Measurements from ENCODE around the gene NAPG.
"Not testable (repeated sequence)": the region's sequence is repeated elsewhere in the genome, so short reads cannot be mapped to it uniquely, and the experiment has no call there.

NAPG gene

DNA sequence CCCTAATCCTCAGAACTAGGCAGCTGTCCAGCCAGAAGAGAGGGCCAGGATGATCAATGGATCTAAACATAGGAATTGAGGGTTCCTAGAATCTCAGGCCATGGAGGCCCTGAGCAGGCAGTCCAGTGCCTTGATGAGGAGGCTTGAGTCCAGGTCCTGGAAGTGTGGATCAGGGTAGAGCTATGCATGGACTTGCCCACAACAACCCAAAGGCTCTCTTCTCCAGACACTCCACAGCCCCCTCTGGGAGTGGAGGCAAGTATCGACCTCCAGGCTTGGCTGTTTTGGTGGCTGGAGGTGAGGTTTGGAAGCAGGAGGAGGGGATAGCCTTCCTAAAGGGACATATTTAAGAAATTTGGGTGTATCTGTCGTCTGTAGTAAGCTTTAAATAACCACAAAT is 45.7 kb downstream of the NAPG start:
- no peaks in the 10 kb centered on the region for H3K4me1 ChIP-seq (ENCODE audit: control insufficient read depth, insufficient read depth, low read length)
- no peak overlapping the region for H3K4me3 ChIP-seq (ENCODE audit: low read depth, low read length)
- no peaks in the 10 kb centered on the region for H3K36me3 ChIP-seq (ENCODE audit: control insufficient read depth, insufficient read depth, low read length)
- no peaks in the 10 kb centered on the region for H3K9me3 ChIP-seq (ENCODE audit: control insufficient read depth, insufficient read depth, low read length)
- no peaks in the 10 kb centered on the region for H3K27me3 ChIP-seq (ENCODE audit: control insufficient read depth, insufficient read depth, low read length)
- H3K9ac ChIP-seq (ENCODE audit: low read depth, low read length) = no peak overlapping the region

DNA sequence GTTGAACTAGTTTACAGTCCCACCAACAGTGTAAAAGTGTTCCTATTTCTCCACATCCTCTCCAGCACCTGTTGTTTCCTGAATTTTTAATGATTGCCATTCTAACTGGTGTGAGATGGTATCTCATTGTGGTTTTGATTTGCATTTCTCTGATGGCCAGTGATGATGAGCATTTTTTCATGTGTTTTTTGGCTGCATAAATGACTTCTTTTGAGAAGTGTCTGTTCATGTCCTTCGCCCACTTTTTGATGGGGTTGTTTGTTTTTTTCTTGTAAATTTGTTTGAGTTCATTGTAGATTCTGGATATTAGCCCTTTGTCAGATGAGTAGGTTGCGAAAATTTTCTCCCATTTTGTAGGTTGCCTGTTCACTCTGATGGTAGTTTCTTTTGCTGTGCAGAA is 47.4 kb downstream of the NAPG start:
- H3K9me3 ChIP-seq (ENCODE audit: control insufficient read depth, insufficient read depth, low read length); H3K4me1 ChIP-seq (ENCODE audit: control insufficient read depth, insufficient read depth, low read length); H3K36me3 ChIP-seq (ENCODE audit: control insufficient read depth, insufficient read depth, low read length); H3K4me3 ChIP-seq (ENCODE audit: low read depth, low read length); H3K27me3 ChIP-seq (ENCODE audit: control insufficient read depth, insufficient read depth, low read length); H3K9ac ChIP-seq (ENCODE audit: low read depth, low read length): not testable (repeated sequence)

DNA sequence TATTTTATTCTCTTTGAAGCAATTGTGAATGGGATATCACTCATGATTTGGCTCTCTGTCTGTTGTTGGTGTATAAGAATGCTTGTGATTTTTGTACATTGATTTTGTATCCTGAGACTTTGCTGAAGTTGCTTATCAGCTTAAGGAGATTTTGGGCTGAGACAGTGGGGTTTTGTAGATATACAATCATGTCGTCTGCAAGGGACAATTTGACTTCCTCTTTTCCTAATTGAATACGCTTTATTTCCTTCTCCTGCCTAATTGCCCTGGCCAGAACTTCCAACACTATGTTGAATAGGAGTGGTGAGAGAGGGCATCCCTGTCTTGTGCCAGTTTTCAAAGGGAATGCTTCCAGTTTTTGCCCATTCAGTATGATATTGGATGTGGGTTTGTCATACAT is 48.6 kb downstream of the NAPG start:
- not testable (repeated sequence) for H3K9me3 ChIP-seq (ENCODE audit: control insufficient read depth, insufficient read depth, low read length); H3K4me3 ChIP-seq (ENCODE audit: low read depth, low read length); H3K4me1 ChIP-seq (ENCODE audit: control insufficient read depth, insufficient read depth, low read length); H3K27me3 ChIP-seq (ENCODE audit: control insufficient read depth, insufficient read depth, low read length); H3K36me3 ChIP-seq (ENCODE audit: control insufficient read depth, insufficient read depth, low read length); H3K9ac ChIP-seq (ENCODE audit: low read depth, low read length)

DNA sequence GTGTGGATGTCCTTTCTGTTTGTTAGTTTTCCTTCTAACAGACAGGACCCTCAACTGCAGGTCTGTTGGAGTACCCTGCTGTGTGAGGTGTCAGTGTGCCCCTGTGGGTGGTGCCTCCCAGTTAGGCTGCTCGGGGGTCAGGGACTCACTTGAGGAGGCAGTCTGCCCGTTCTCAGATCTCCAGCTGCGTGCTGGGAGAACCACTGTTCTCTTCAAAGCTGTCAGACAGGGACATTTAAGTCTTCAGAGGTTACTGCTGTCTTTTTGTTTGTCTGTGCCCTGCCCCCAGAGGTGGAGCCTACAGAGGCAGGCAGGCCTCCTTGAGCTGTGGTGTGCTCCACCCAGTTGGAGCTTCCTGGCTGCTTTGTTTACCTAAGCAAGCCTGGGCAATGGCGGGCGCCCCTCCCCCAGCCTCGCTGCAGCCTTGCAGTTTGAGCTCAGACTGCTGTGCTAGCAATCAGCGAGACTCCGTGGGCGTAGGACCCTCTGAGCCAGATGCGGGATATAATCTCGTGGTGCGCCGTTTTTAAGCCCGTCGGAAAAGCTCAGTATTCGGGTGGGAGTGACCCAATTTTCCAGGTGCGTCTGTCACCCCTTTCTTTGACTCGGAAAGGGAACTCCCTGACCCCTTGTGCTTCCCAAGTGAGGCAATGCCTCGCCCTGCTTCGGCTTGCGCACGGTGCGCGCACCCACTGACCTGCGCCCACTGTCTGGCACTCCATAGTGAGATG is 52.2 kb downstream of the NAPG start:
- H3K4me1 ChIP-seq (ENCODE audit: control insufficient read depth, insufficient read depth, low read length); H3K36me3 ChIP-seq (ENCODE audit: control insufficient read depth, insufficient read depth, low read length); H3K9me3 ChIP-seq (ENCODE audit: control insufficient read depth, insufficient read depth, low read length); H3K9ac ChIP-seq (ENCODE audit: low read depth, low read length); H3K27me3 ChIP-seq (ENCODE audit: control insufficient read depth, insufficient read depth, low read length); H3K4me3 ChIP-seq (ENCODE audit: low read depth, low read length): not testable (repeated sequence)

DNA sequence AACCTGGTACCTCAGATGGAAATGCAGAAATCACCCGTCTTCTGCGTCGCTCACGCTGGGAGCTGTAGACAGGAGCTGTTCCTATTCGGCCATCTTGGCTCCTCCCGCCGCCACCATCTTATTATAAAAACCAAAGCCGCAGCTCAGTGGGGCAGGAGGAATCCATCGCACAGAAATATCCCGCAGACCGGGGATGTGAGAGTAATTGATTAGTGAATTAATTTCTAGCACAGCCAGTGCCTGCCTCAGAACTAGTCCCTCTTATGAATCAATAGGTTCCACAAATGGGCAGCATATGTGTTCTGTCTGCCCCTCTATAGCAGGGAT is 52.7 kb downstream of the NAPG start:
- not testable (repeated sequence) for H3K9me3 ChIP-seq (ENCODE audit: control insufficient read depth, insufficient read depth, low read length); H3K4me1 ChIP-seq (ENCODE audit: control insufficient read depth, insufficient read depth, low read length); H3K9ac ChIP-seq (ENCODE audit: low read depth, low read length); H3K27me3 ChIP-seq (ENCODE audit: control insufficient read depth, insufficient read depth, low read length); H3K36me3 ChIP-seq (ENCODE audit: control insufficient read depth, insufficient read depth, low read length); H3K4me3 ChIP-seq (ENCODE audit: low read depth, low read length)

DNA sequence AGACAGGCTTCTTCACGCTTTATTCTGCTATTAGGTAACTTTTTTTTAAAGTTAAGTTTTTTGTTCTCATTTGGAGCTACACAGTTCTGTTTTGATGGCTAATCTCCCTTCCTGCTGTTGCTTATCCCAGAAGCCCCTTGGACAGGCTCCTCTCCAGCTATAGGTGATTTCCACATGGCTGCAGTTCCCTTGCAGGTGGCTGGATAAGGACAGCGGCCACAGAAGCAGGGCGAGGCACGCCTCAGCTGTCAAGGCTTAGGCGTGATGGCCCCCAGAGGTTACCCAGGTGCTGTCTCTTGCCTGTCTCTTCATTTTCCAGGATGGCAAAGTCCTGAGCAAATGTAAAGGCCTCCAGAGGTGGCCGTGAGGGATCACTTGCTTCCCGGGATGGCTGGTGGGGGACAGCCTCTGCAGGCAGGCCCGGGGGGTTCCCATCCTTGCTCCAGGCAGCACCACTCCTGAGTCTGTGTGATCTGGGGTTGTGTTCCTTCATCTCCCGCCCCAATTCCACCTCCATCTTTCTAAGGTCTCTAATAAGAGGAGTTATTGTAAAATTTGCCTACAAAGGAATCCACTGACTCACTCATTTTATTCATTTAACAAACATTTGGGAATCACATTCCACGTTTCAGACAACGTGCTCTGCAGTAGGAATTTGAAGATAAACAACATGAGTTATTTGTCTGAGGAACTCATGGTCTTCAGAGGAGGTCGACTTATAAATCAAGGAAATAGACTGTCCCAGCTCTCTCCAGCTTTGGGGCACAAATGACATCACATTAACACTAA is 53.4 kb downstream of the NAPG start:
- Histone ChIP-seq H3K9me3 (ENCODE audit: control insufficient read depth, insufficient read depth, low read length) (peaks cover 6% of the 10 kb centered on the region), H3K4me1 (ENCODE audit: control insufficient read depth, insufficient read depth, low read length) (no peaks in the 10 kb centered on the region), H3K27me3 (ENCODE audit: control insufficient read depth, insufficient read depth, low read length) (no peaks in the 10 kb centered on the region), H3K4me3 (ENCODE audit: low read depth, low read length) (no peak overlapping the region), H3K36me3 (ENCODE audit: control insufficient read depth, insufficient read depth, low read length) (peaks cover 4% of the 10 kb centered on the region), H3K9ac (ENCODE audit: low read depth, low read length) (no peak overlapping the region)

DNA sequence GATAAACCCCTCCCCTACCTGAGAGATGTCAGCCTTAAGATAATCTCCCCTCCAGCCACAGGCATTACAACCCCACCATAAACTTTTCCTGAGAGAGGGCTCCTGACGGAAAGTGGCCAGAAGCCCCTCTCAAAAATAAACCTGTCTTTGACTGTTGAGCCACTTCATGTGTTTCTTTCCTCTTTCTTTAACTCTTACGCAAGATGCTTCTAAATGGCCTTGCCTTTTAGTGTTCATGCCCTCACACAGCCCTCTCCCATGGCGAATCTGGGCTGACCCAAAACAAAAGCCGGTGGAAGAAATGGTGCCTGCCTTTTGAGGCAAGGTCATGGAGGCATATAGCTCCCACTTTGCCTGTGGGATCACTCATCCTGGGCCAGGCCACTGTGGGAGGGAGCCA is 54.4 kb downstream of the NAPG start:
- H3K9me3 ChIP-seq (ENCODE audit: control insufficient read depth, insufficient read depth, low read length) = peaks cover 6% of the 10 kb centered on the region
- H3K27me3 ChIP-seq (ENCODE audit: control insufficient read depth, insufficient read depth, low read length) = no peaks in the 10 kb centered on the region
- peaks cover 4% of the 10 kb centered on the region for H3K36me3 ChIP-seq (ENCODE audit: control insufficient read depth, insufficient read depth, low read length)
- H3K4me1 ChIP-seq (ENCODE audit: control insufficient read depth, insufficient read depth, low read length) = no peaks in the 10 kb centered on the region
- H3K4me3 ChIP-seq (ENCODE audit: low read depth, low read length) = no peak overlapping the region
- H3K9ac ChIP-seq (ENCODE audit: low read depth, low read length) = no peak overlapping the region

DNA sequence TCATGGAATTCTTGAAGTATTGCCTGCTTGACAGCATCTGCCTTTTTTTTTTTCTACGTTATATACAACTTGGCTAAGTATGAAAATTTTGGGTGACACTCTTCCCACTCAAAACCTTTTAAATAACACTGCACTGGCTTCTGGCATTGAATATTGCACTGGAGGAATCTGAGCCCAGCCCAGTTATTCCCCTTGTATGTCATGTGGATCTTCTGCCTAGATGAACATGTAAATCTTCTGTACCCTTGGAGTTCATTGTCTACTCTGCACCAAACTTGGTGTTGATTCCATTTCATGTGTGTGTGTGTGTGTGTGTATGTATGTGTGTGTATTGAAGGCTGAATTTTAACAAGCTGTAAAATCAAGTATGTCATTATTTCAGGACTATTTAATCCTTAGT is 59.4 kb downstream of the NAPG start:
- no peaks in the 10 kb centered on the region for H3K27me3 ChIP-seq (ENCODE audit: control insufficient read depth, insufficient read depth, low read length)
- H3K9me3 ChIP-seq (ENCODE audit: control insufficient read depth, insufficient read depth, low read length) = no peaks in the 10 kb centered on the region
- H3K9ac ChIP-seq (ENCODE audit: low read depth, low read length) = no peak overlapping the region
- H3K4me1 ChIP-seq (ENCODE audit: control insufficient read depth, insufficient read depth, low read length) = no peaks in the 10 kb centered on the region
- no peak overlapping the region for H3K4me3 ChIP-seq (ENCODE audit: low read depth, low read length)
- H3K36me3 ChIP-seq (ENCODE audit: control insufficient read depth, insufficient read depth, low read length) = no peaks in the 10 kb centered on the region

DNA sequence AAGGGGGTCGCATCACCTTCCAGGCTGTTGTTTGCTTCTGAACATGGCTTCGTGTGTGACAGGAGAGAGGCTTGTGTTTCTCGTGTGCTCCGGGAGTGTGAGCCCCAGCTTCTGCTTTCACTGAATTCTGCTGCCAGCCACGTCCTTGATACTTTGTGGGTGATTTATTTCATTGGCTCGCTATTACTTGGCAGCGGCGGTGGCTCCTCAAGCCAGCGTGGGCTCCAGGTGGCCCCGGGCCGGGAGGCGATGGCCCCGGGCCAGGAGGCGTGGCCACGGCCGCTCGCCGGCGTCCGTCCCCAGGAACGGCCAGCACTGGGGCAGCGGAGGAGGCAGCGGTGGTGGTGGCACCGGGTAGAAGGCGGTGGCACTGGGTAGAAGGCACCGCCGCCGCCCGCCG is 63.1 kb downstream of the NAPG start:
- H3K4me3 ChIP-seq (ENCODE audit: low read depth, low read length) = no peak overlapping the region
- H3K36me3 ChIP-seq (ENCODE audit: control insufficient read depth, insufficient read depth, low read length) = no peaks in the 10 kb centered on the region
- no peaks in the 10 kb centered on the region for H3K27me3 ChIP-seq (ENCODE audit: control insufficient read depth, insufficient read depth, low read length)
- no peaks in the 10 kb centered on the region for H3K9me3 ChIP-seq (ENCODE audit: control insufficient read depth, insufficient read depth, low read length)
- H3K9ac ChIP-seq (ENCODE audit: low read depth, low read length) = no peak overlapping the region
- H3K4me1 ChIP-seq (ENCODE audit: control insufficient read depth, insufficient read depth, low read length) = no peaks in the 10 kb centered on the region

DNA sequence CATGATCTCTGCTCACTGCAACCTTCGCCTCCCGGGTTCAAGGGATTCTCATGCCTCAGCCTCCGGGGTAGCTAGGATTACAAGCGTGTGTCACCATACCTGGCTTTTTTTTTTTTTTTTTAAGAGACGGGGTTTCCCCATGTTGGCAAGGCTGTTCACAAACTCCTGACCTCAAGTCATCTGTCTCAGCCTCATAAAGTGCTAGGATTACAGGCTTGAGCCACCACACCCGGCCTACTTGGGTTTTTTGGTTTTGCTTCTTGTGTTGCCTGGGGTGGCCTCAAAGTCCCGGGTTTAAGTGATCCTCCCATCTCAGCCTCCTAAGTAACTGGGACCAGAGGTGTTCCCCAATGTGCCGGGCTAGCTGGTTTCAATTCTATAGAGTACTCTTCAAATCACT is 64.6 kb downstream of the NAPG start:
- Histone ChIP-seq H3K27me3 (ENCODE audit: control insufficient read depth, insufficient read depth, low read length) (no peaks in the 10 kb centered on the region), H3K9ac (ENCODE audit: low read depth, low read length) (no peak overlapping the region), H3K4me3 (ENCODE audit: low read depth, low read length) (no peak overlapping the region), H3K9me3 (ENCODE audit: control insufficient read depth, insufficient read depth, low read length) (no peaks in the 10 kb centered on the region), H3K4me1 (ENCODE audit: control insufficient read depth, insufficient read depth, low read length) (no peaks in the 10 kb centered on the region), H3K36me3 (ENCODE audit: control insufficient read depth, insufficient read depth, low read length) (no peaks in the 10 kb centered on the region)

DNA sequence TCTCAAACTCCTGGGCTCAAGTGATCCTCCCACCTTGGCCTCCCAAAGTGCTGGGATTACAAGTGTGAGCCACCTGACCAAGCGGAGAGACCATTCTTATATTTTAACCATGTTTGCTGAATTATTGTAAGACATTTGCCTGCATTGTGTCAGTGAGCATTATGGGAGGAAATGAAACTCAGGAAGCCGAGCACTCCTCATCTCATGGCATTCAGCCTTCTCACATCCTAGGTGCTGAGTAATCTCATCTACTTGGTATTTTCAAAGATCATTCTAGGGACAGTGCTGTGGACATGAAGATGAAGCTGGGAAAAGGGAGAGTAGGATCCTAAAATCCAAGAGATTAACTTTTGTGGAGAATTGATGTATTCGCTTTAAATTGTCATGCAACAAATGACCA is 66.1 kb downstream of the NAPG start:
- Histone ChIP-seq H3K27me3 (ENCODE audit: control insufficient read depth, insufficient read depth, low read length) (no peaks in the 10 kb centered on the region), H3K9ac (ENCODE audit: low read depth, low read length) (no peak overlapping the region), H3K4me3 (ENCODE audit: low read depth, low read length) (no peak overlapping the region), H3K4me1 (ENCODE audit: control insufficient read depth, insufficient read depth, low read length) (no peaks in the 10 kb centered on the region), H3K36me3 (ENCODE audit: control insufficient read depth, insufficient read depth, low read length) (no peaks in the 10 kb centered on the region), H3K9me3 (ENCODE audit: control insufficient read depth, insufficient read depth, low read length) (no peaks in the 10 kb centered on the region)

DNA sequence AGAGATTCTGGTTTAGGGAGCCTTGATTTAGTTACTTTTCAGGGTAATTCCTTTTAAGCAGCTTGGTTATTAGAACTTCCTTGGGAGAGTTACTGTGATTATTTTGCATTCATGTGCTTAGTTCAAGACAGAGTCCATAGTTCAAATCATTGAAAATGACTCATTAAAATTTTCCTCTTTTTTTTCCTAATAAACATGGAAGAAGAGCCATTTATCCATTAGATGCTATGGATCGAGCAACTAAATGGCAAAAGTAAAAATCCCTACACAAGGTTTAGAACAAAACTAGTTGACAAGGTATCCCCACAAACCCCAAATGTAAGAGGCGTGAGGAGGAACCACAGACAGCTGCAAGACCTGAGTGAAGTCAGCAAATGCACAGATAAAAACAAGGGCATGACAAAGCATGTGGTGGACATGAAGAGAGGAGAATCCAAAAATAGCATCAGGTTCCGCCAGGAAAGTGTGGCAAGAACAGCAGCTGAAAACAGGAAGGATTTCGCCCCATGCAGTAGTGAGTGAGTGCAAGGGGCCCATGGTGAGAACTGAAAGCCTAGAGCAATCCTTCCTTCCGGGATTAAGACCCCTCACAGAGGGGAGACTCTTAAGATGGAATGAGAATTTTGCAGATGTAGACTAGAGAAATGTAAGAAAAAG is 67.7 kb downstream of the NAPG start:
- H3K27me3 ChIP-seq (ENCODE audit: control insufficient read depth, insufficient read depth, low read length) = not testable (repeated sequence)

More for the DNA sequence above, 67.7 kb downstream of the NAPG start:
- not testable (repeated sequence) for H3K4me1 ChIP-seq (ENCODE audit: control insufficient read depth, insufficient read depth, low read length); H3K36me3 ChIP-seq (ENCODE audit: control insufficient read depth, insufficient read depth, low read length); H3K9me3 ChIP-seq (ENCODE audit: control insufficient read depth, insufficient read depth, low read length); H3K4me3 ChIP-seq (ENCODE audit: low read depth, low read length); H3K9ac ChIP-seq (ENCODE audit: low read depth, low read length)
